ENCODE measurements around the gene LRP2. TPM values are rescaled to one million over a fixed set of nuclear protein-coding genes. Genes with fewer than 3 reads are reported as not detected.

Gene LRP2
- total RNA-seq, 1 experiment from 2014 or later = 260 TPM

DNA sequence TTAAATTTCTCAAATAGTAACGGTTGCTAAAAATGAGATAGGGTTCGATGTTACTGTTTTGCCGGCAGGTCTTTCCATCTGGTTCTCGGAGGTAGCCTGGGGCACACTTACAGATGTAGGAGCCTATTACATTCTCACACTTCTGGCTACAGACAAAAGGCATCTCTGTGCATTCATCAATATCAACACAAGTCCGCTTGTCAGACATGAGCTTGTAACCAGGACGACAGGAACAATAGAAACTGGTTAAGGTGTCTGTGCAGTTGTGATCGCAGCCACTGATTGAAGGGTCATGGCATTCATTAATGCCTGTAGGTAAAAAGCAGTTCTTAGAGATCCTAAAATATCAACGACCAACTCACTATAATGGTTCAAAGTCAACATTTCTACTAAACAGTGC, 176.6 kb downstream of the LRP2 start:
- intact Hi-C loops (cut with micrococcal nuclease; ENCODE audit: unreplicated experiment) = no loop called here
- POLR2A ChIA-PET = no interaction called here
- no peaks in the 10 kb centered on the region for H3K4me1 Mint-ChIP-seq (ENCODE audit: low read depth, unreplicated experiment)
- CTCF ChIA-PET = no interaction called here
- H3K9me3 Mint-ChIP-seq (ENCODE audit: unreplicated experiment) = no peaks in the 10 kb centered on the region
- no peaks in the 10 kb centered on the region for H3K9me3 ChIP-seq
- H3K36me3 Mint-ChIP-seq (ENCODE audit: insufficient read depth, unreplicated experiment) = peaks cover 86% of the 10 kb centered on the region
- no peak overlapping the region for H3K4me3 Mint-ChIP-seq (ENCODE audit: unreplicated experiment)
- no peaks in the 10 kb centered on the region for H3K4me1 ChIP-seq
- no TSS peak for BruUV-seq (replicated peaks)
- DNase-seq = no peak
- no peak overlapping the region for H3K4me3 ChIP-seq (ENCODE audit: low read depth, low read length)
- H3K27me3 ChIP-seq (replicated peaks; ENCODE audit: control insufficient read depth, insufficient read depth, low read length) = no peaks in the 10 kb centered on the region
- TF ChIP-seq CTCF (IDR thresholded peaks at IDR 0.05; ENCODE audit: insufficient read depth in 1 of 2, low read depth in 1 of 2, low read length in 1 of 2, severe bottlenecking in 1 of 2, unreplicated experiment in 1 of 2) = no peak
- no peaks in the 10 kb centered on the region for H3K27me3 Mint-ChIP-seq (ENCODE audit: insufficient read depth, unreplicated experiment)
- no peak overlapping the region for H3K27ac Mint-ChIP-seq (ENCODE audit: unreplicated experiment)
- peaks cover 2% of the 10 kb centered on the region; the same call in 1 of the 2 replicates for H3K36me3 ChIP-seq (ENCODE audit: control insufficient read depth, insufficient read depth, low read length)

GRCh38 chr2:169184074-169184473, 178.3 kb downstream of the LRP2 start:
- intact Hi-C loops (cut with micrococcal nuclease; ENCODE audit: unreplicated experiment) = no loop called here
- Mint-ChIP-seq H3K4me3 (ENCODE audit: unreplicated experiment) (no peak overlapping the region), H3K9me3 (ENCODE audit: unreplicated experiment) (no peaks in the 10 kb centered on the region), H3K27me3 (ENCODE audit: insufficient read depth, unreplicated experiment) (no peaks in the 10 kb centered on the region), H3K27ac (ENCODE audit: unreplicated experiment) (no peak overlapping the region), H3K36me3 (ENCODE audit: insufficient read depth, unreplicated experiment) (peaks cover 86% of the 10 kb centered on the region), H3K4me1 (ENCODE audit: low read depth, unreplicated experiment) (no peaks in the 10 kb centered on the region)
- Histone ChIP-seq H3K27me3 (replicated peaks; ENCODE audit: control insufficient read depth, insufficient read depth, low read length) (no peaks in the 10 kb centered on the region), H3K36me3 (ENCODE audit: control insufficient read depth, insufficient read depth, low read length) (peaks cover 2% of the 10 kb centered on the region; the same call in 1 of the 2 replicates), H3K9me3 (no peaks in the 10 kb centered on the region), H3K4me3 (ENCODE audit: low read depth, low read length) (no peak overlapping the region), H3K4me1 (no peaks in the 10 kb centered on the region)
- no peak for DNase-seq
- CTCF ChIA-PET = no interaction called here
- POLR2A ChIA-PET = no interaction called here
- BruUV-seq (replicated peaks) = no TSS peak
- TF ChIP-seq CTCF (IDR thresholded peaks at IDR 0.05; ENCODE audit: insufficient read depth in 1 of 2, low read depth in 1 of 2, low read length in 1 of 2, severe bottlenecking in 1 of 2, unreplicated experiment in 1 of 2) = no peak

GRCh38 chr2:169182573-169182972, 179.8 kb downstream of the LRP2 start:
- no peaks in the 10 kb centered on the region for H3K4me1 Mint-ChIP-seq (ENCODE audit: low read depth, unreplicated experiment)

More at GRCh38 chr2:169182573-169182972, 179.8 kb downstream of the LRP2 start:
- BruUV-seq (replicated peaks) = no TSS peak
- no peaks in the 10 kb centered on the region for H3K4me1 ChIP-seq
- no peaks in the 10 kb centered on the region for H3K27me3 Mint-ChIP-seq (ENCODE audit: insufficient read depth, unreplicated experiment)
- ChIA-PET POLR2A (no interaction called here), CTCF (no interaction called here)
- no peak for TF ChIP-seq CTCF (IDR thresholded peaks at IDR 0.05; ENCODE audit: insufficient read depth in 1 of 2, low read depth in 1 of 2, low read length in 1 of 2, severe bottlenecking in 1 of 2, unreplicated experiment in 1 of 2)
- H3K27me3 ChIP-seq (replicated peaks; ENCODE audit: control insufficient read depth, insufficient read depth, low read length) = no peaks in the 10 kb centered on the region
- H3K36me3 Mint-ChIP-seq (ENCODE audit: insufficient read depth, unreplicated experiment) = peaks cover 81% of the 10 kb centered on the region
- no peak overlapping the region for H3K27ac Mint-ChIP-seq (ENCODE audit: unreplicated experiment)
- H3K4me3 Mint-ChIP-seq (ENCODE audit: unreplicated experiment) = no peak overlapping the region
- H3K36me3 ChIP-seq (ENCODE audit: control insufficient read depth, insufficient read depth, low read length) = peaks cover 2% of the 10 kb centered on the region; the same call in 1 of the 2 replicates
- H3K4me3 ChIP-seq (ENCODE audit: low read depth, low read length) = no peak overlapping the region
- intact Hi-C loops (cut with micrococcal nuclease; ENCODE audit: unreplicated experiment) = no loop called here
- no peaks in the 10 kb centered on the region for H3K9me3 Mint-ChIP-seq (ENCODE audit: unreplicated experiment)
- DNase-seq = no peak
- no peaks in the 10 kb centered on the region for H3K9me3 ChIP-seq

Measured in Caco-2 (cell line).